GM12878 (cell line): Measurements from ENCODE around the gene ARHGEF37. TPM values are rescaled to one million over a fixed set of nuclear protein-coding genes. Genes with fewer than 3 reads are reported as not detected.

Source experiments
- ATAC-seq: fragments of 200-7000 bp; cut with Tn5 transposase; 3 replicates; pipeline ENCODE4 v1.9.1; 2020; ENCODE audit warnings: mild to moderate bottlenecking, moderate library complexity
- BruUV-seq: library from RNA; stranded (reverse); fragments of 400-500 nt; replicated peaks from 2 replicates; lab custom pipeline; 2021; lab: Mats Ljungman, UMichigan
- CTCF ChIA-PET: fragments of 300-600 bp; sonication (Branson Sonifier 250); formaldehyde crosslinking; extraction: SDS; loops from one replicate; lab custom pipeline; 2021; ENCODE audit warnings: inconsistent platforms; lab: Yijun Ruan, JAX
- POLR2A ChIA-PET: fragments of 350-600 bp; formaldehyde crosslinking; extraction: SDS; loops from one replicate; lab custom pipeline; 2021; ENCODE audit warnings: inconsistent platforms; lab: Charles Lee
- RAD21 ChIA-PET: fragments of 300-600 bp; sonication (Branson Sonifier 250); formaldehyde crosslinking; loops from one replicate; lab custom pipeline; 2023; ENCODE audit warnings: antibody characterized with exemption; ENCODE audit not compliant: unreplicated experiment; lab: Charles Lee
- SMC1A ChIA-PET: fragments of 300-600 bp; sonication (Branson Sonifier 250); formaldehyde crosslinking; loops from one replicate; lab custom pipeline; 2023; ENCODE audit not compliant: unreplicated experiment, uncharacterized antibody; lab: Charles Lee
- DNase-seq: peaks from one replicate; pipeline ENCODE4 v3.0.0-alpha.2; 2011; ENCODE audit warnings: low read depth, low spot score
- FAIRE-seq: peaks from 3 replicates; lab custom pipeline; 2011; peaks lifted over from hg19 to GRCh38; lab: Jason Lieb, UNC
- H2AFZ ChIP-seq: 2 replicates; pipeline ENCODE4 v1.6.0; 2011; ENCODE audit warnings: low read depth, low read length, control low read depth; ENCODE audit not compliant: control insufficient read depth
- H3K27ac ChIP-seq: 2 replicates; pipeline ENCODE4 v1.5.1; 2011; ENCODE audit warnings: control low read depth; ENCODE audit not compliant: control insufficient read depth, insufficient read depth
- H3K27me3 ChIP-seq, 2 experiments: replicated peaks in 1 of 2; 2 replicates each; pipeline versions ENCODE4 v1.6.0 to v1.6.1; 2011; ENCODE audit warnings: low read length in 1 of 2; ENCODE audit not compliant: control insufficient read depth in 2 of 2, insufficient read depth in 2 of 2
- H3K36me3 ChIP-seq, 2 experiments: 2 replicates each; pipeline ENCODE4 v1.5.1; 2011; ENCODE audit warnings: low read length in 1 of 2; ENCODE audit not compliant: control insufficient read depth in 2 of 2, insufficient read depth in 2 of 2
- H3K4me1 ChIP-seq: 2 replicates; pipeline ENCODE4 v1.6.1; 2011; ENCODE audit warnings: mild to moderate bottlenecking, low read length, moderate library complexity, mixed read lengths; ENCODE audit not compliant: control insufficient read depth, insufficient read depth
- H3K4me2 ChIP-seq: 2 replicates; pipeline ENCODE4 v1.6.0; 2011; ENCODE audit warnings: control low read depth; ENCODE audit not compliant: control insufficient read depth, insufficient read depth
- H3K4me3 ChIP-seq: fragments of 200-600 bp; sonication (generic); 2 replicates; pipeline ENCODE4 v1.5.1; 2016
- H3K79me2 ChIP-seq: 2 replicates; pipeline ENCODE4 v1.6.0; 2011; ENCODE audit warnings: low read length; ENCODE audit not compliant: control insufficient read depth, insufficient read depth
- H3K9ac ChIP-seq: 2 replicates; pipeline ENCODE4 v1.8.0; 2011; ENCODE audit warnings: low read length, control low read depth, mixed read lengths; ENCODE audit not compliant: control insufficient read depth, insufficient read depth
- H3K9me3 ChIP-seq: replicated peaks from 3 replicates; pipeline ENCODE4 v1.5.1; 2011; ENCODE audit warnings: mild to moderate bottlenecking, low read length; ENCODE audit not compliant: control insufficient read depth, insufficient read depth
- H4K20me1 ChIP-seq: 2 replicates; pipeline ENCODE4 v1.6.0; 2011; ENCODE audit not compliant: control insufficient read depth, insufficient read depth
- BCL11A ChIP-seq: IDR thresholded peaks from 2 replicates; pipeline ENCODE4 v1.6.1; 2011; ENCODE audit warnings: low read depth, low read length
- BCLAF1 ChIP-seq: fragments of 450-650 bp; IDR thresholded peaks from 2 replicates; pipeline ENCODE4 v1.6.1; 2017; ENCODE audit warnings: antibody characterized with exemption, mild to moderate bottlenecking, moderate library complexity
- DPF2 ChIP-seq: fragments of 450-650 bp; IDR thresholded peaks from 2 replicates; pipeline ENCODE4 v1.6.1; 2017; ENCODE audit warnings: mild to moderate bottlenecking
- HDAC2 ChIP-seq: fragments of 200-600 bp; sonication (generic); IDR thresholded peaks from 2 replicates; pipeline ENCODE4 v1.6.1; 2017
- JUND ChIP-seq: IDR thresholded peaks from 2 replicates; pipeline ENCODE4 v1.6.1; 2012; ENCODE audit warnings: low read depth, mild to moderate bottlenecking, low read length, improper control_type of control experiment, moderate library complexity
- LARP7 ChIP-seq: fragments of 450-650 bp; IDR thresholded peaks from 2 replicates; pipeline ENCODE4 v1.6.1; 2017; ENCODE audit warnings: mild to moderate bottlenecking
- MEF2B ChIP-seq: fragments of 450-650 bp; IDR thresholded peaks from 2 replicates; pipeline ENCODE4 v1.6.1; 2018; ENCODE audit warnings: mild to moderate bottlenecking, moderate library complexity; ENCODE audit not compliant: partially characterized antibody, poor library complexity, severe bottlenecking
- POLR2A ChIP-seq: IDR thresholded peaks from 2 replicates; pipeline ENCODE4 v1.6.1; 2011; ENCODE audit warnings: low read depth, mild to moderate bottlenecking, low read length
- RAD51 ChIP-seq: fragments of 450-650 bp; IDR thresholded peaks from 2 replicates; pipeline ENCODE4 v1.6.1; 2016; ENCODE audit warnings: moderate library complexity, mild to moderate bottlenecking, inconsistent platforms
- RBBP5 ChIP-seq: fragments of 200-600 bp; sonication (generic); conservative IDR thresholded peaks from 2 replicates; pipeline ENCODE4 v1.6.1; 2016
- SP1 ChIP-seq: IDR thresholded peaks from one replicate; pipeline ENCODE4 v1.6.1; 2011; ENCODE audit warnings: low read depth, low read length
- SPI1 ChIP-seq: IDR thresholded peaks from 2 replicates; pipeline ENCODE4 v1.6.1; 2011; ENCODE audit warnings: low read depth, mild to moderate bottlenecking, low read length, moderate library complexity, borderline replicate concordance; ENCODE audit not compliant: insufficient read depth
- SREBF1 ChIP-seq: IDR thresholded peaks from 2 replicates; pipeline ENCODE4 v1.6.1; 2012; ENCODE audit warnings: mild to moderate bottlenecking, low read length
- TARDBP ChIP-seq: IDR thresholded peaks from 2 replicates; pipeline ENCODE4 v1.6.1; 2016; ENCODE audit warnings: borderline replicate concordance
- WRNIP1 ChIP-seq: IDR thresholded peaks from 2 replicates; pipeline ENCODE4 v1.6.1; 2011; ENCODE audit warnings: low read depth, low read length, improper control_type of control experiment, borderline replicate concordance
- ZSCAN29 ChIP-seq: fragments of 450-650 bp; IDR thresholded peaks from 2 replicates; pipeline ENCODE4 v1.6.1; 2017; ENCODE audit warnings: mild to moderate bottlenecking, moderate library complexity
- WGBS: methylation state at CpG from one replicate; pipeline ENCODE4 v1.1.6; 2016; ENCODE audit warnings: low lambda C conversion rate; ENCODE audit not compliant: insufficient replicate concordance, insufficient coverage; ENCODE audit errors: missing lambda C conversion rate; 5-methylcytosine and 5-hydroxymethylcytosine counted together
- in situ Hi-C: fragments of 300-500 bp; cut with MboI; formaldehyde crosslinking; loops from 9 replicates; pipeline ENCODE4 v1.14.3; 2018; ENCODE audit warnings: mixed read lengths
- intact Hi-C: fragments of 100-400 bp; cut with micrococcal nuclease; formaldehyde crosslinking; loops from one replicate; pipeline ENCODE4 v1.14.2; 2022; ENCODE audit not compliant: unreplicated experiment
- polyA plus RNA-seq, 11 experiments: library from polyadenylated mRNA; depleted of rRNA in 4 of 11; unstranded in 6 of 11; stranded (reverse) in 5 of 11; fragments of >200 nt; fragmentation: Nextera tagmentation in 4 of 11; fragmentation: Illumina TruSeq in 1 of 11; extraction: Ambion mirVana in 4 of 11; extraction: Trizol in 1 of 11; gene quantifications; 1 replicate in 1 of 11; 2 replicates in 10 of 11; pipeline versions ENCODE4 v1.2.1 to v1.2.3, GENCODE V29; 2011 to 2016; ENCODE audit warnings: inconsistent platforms in 2 of 11, missing spikeins in 2 of 11, low read depth in 1 of 11
- total RNA-seq, 4 experiments: library from RNA; depleted of rRNA in 3 of 4; stranded (reverse); fragments of >200 nt in 3 of 4; fragmentation: Illumina TruSeq in 1 of 4; extraction: Trizol in 1 of 4; gene quantifications; 2 replicates each; pipeline versions ENCODE4 v1.2.1 to v1.2.3, GENCODE V29; 2013 to 2021

ARHGEF37 gene
- total and polyA plus RNA-seq, 10 of the 15 experiments (the other 5 are each of a cell fraction or from before 2014, with no cell fraction given) = 0.16 to 1.1 (median 0.63) TPM

- TF ChIP-seq TARDBP = no peak
- TF ChIP-seq POLR2A = no peak
- no peak for TF ChIP-seq DPF2
- TF ChIP-seq BCL11A = no peak
- no peak for TF ChIP-seq SP1
- TF ChIP-seq WRNIP1 = no peak
- TF ChIP-seq SPI1 = no peak
- Histone ChIP-seq H2AFZ (no peak overlapping the region), H3K9me3 (peaks cover 6% of the 10 kb centered on the region; the same call in 2 of the 3 replicates), H3K9ac (no peak overlapping the region), H3K4me3 (no peak overlapping the region), H3K4me2 (no peak overlapping the region), H4K20me1 (no peaks in the 10 kb centered on the region), H3K27me3 (no peaks in the 10 kb centered on the region; a peak in 1 of 4 replicates), H3K27ac (no peak overlapping the region), H3K79me2 (no peaks in the 10 kb centered on the region), H3K36me3 (no peaks in the 10 kb centered on the region), H3K4me1 (no peaks in the 10 kb centered on the region)
- WGBS = 88% methylated on average over 1 of the region's 1 CpG
- DNase-seq = no peak
- no peak for ATAC-seq
- BruUV-seq = no TSS peak
- in situ Hi-C loops (no loop called here), intact Hi-C loops (no loop called here)
- ChIA-PET SMC1A (interaction anchor here (0.9 to 13.2 kb wide), 4 partner anchors 9 to 168 kb away, joined by 3 to 210 read pairs (median 4); no protein-coding TSS in a partner anchor), RAD21 (interaction anchor here (0.8 to 1.2 kb wide), 2 partner anchors 9 to 168 kb away, joined by 3 to 4 read pairs; no protein-coding TSS in a partner anchor), CTCF (interaction anchor here (1.0 to 13.8 kb wide), 5 partner anchors 8 to 172 kb away, joined by 3 to 349 read pairs (median 11); no protein-coding TSS in a partner anchor), POLR2A (no interaction called here)
- FAIRE-seq = no peak
Measured at GRCh38 chr5:149658299-149658698, 77.0 kb downstream of the ARHGEF37 start.

GRCh38 chr5:149664083-149664482 lies 82.8 kb downstream of the ARHGEF37 start:
- Histone ChIP-seq H3K9ac (no peak overlapping the region), H3K79me2 (no peaks in the 10 kb centered on the region), H3K27me3 (no peaks in the 10 kb centered on the region; a peak in 2 of 4 replicates), H3K4me3 (no peak overlapping the region), H4K20me1 (no peaks in the 10 kb centered on the region), H2AFZ (no peak overlapping the region), H3K4me2 (no peak overlapping the region), H3K4me1 (no peaks in the 10 kb centered on the region), H3K27ac (no peak overlapping the region), H3K9me3 (peaks cover 5% of the 10 kb centered on the region; the same call in 2 of the 3 replicates), H3K36me3 (no peaks in the 10 kb centered on the region)
- DNase-seq = no peak
- 82% methylated on average over 1 of the region's 1 CpG for WGBS
- ChIA-PET SMC1A (interaction anchor here (0.8 to 13.2 kb wide), 8 partner anchors 12 to 170 kb away, joined by 3 to 210 read pairs (median 4); partner anchors contain the start of gene PPARGC1B), RAD21 (interaction anchor here (0.7 to 6.5 kb wide), 7 partner anchors 9 to 323 kb away, joined by 3 to 91 read pairs (median 3); partner anchors contain the start of gene PPARGC1B), POLR2A (interaction anchor here (0.5 to 1.0 kb wide), 4 partner anchors 10 to 147 kb away, joined by 3 to 5 read pairs (median 3); no protein-coding TSS in a partner anchor), CTCF (interaction anchor here (0.6 to 13.8 kb wide), 10 partner anchors 7 to 188 kb away, joined by 3 to 349 read pairs (median 4); no protein-coding TSS in a partner anchor)
- intact Hi-C loops (no loop called here), in situ Hi-C loops (loop anchor here (5.0 kb wide), 1 partner anchor 163 kb away; no protein-coding TSS in a partner anchor)
- ATAC-seq = no peak
- FAIRE-seq = no peak
- no TSS peak for BruUV-seq
- TF ChIP-seq LARP7 (no peak), HDAC2 (no peak), BCLAF1 (no peak), JUND (no peak), ZSCAN29 (no peak), RAD51 (no peak), BCL11A (no peak), MEF2B (no peak), RBBP5 (no peak), SREBF1 (no peak)
